Activated naive CD4-positive, alpha-beta T cell treated with anti-CD3 and anti-CD28 coated beads, Interleukin-2, amount 50 U/mL, for 24 hours (primary cell): ENCODE data around the gene SLC10A4.
"Not testable (repeated sequence)": the region's sequence is repeated elsewhere in the genome, so short reads cannot be mapped to it uniquely, and the experiment has no call there.

Experiments used
- H3K27ac Mint-ChIP-seq: one replicate; pipeline ENCODE4 v1.8.0; 2021; ENCODE audit warnings: mild to moderate bottlenecking, mixed read lengths
- H3K27me3 Mint-ChIP-seq: one replicate; pipeline ENCODE4 v1.8.0; 2021; ENCODE audit warnings: mixed read lengths
- H3K36me3 Mint-ChIP-seq: one replicate; pipeline ENCODE4 v1.8.0; 2021; ENCODE audit warnings: mixed read lengths
- H3K4me1 Mint-ChIP-seq: one replicate; pipeline ENCODE4 v1.8.0; 2021; ENCODE audit warnings: mixed read lengths
- H3K4me3 Mint-ChIP-seq: one replicate; pipeline ENCODE4 v1.8.0; 2021; ENCODE audit warnings: mild to moderate bottlenecking, mixed read lengths
- H3K9me3 Mint-ChIP-seq: one replicate; pipeline ENCODE4 v1.8.0; 2021; ENCODE audit warnings: mixed read lengths

The SLC10A4 gene

GRCh38 chr4:48483006-48483776 is at the start of gene SLC10A4:
SLC10A4 (plus strand) TSS chr4:48483343; CDS start chr4:48483562, 219 bp downstream.
- Mint-ChIP-seq H3K27ac (no peak within 1 kb of the TSS), H3K36me3 (no peaks in the 10 kb centered on the region)

GRCh38 chr4:48436318-48436717 is 46.8 kb upstream of the SLC10A4 start:
- H3K36me3 Mint-ChIP-seq = no peaks in the 10 kb centered on the region
- H3K4me3 Mint-ChIP-seq = no peak overlapping the region
- no peaks in the 10 kb centered on the region for H3K27me3 Mint-ChIP-seq
- peaks cover 8% of the 10 kb centered on the region for H3K4me1 Mint-ChIP-seq
- H3K9me3 Mint-ChIP-seq = no peaks in the 10 kb centered on the region
- H3K27ac Mint-ChIP-seq = no peak overlapping the region

More at GRCh38 chr4:48483006-48483776, at the start of gene SLC10A4:
- peaks cover 17% of the 10 kb centered on the region for H3K4me1 Mint-ChIP-seq
- peak within 1 kb of the TSS; percentile 81 for H3K4me3 Mint-ChIP-seq
- H3K27me3 Mint-ChIP-seq = peaks cover 50% of the 10 kb centered on the region
- no peaks in the 10 kb centered on the region for H3K9me3 Mint-ChIP-seq

GRCh38 chr4:48439988-48440387 is 43.2 kb upstream of the SLC10A4 start:
- Mint-ChIP-seq H3K27ac (no peak overlapping the region), H3K27me3 (no peaks in the 10 kb centered on the region), H3K9me3 (no peaks in the 10 kb centered on the region), H3K36me3 (no peaks in the 10 kb centered on the region), H3K4me1 (no peaks in the 10 kb centered on the region), H3K4me3 (no peak overlapping the region)

GRCh38 chr4:48440914-48441313 is 42.2 kb upstream of the SLC10A4 start:
- not testable (repeated sequence) for H3K36me3 Mint-ChIP-seq, H3K4me1 Mint-ChIP-seq, H3K27me3 Mint-ChIP-seq, H3K4me3 Mint-ChIP-seq, H3K9me3 Mint-ChIP-seq
- peak overlapping the region; percentile 21 for H3K27ac Mint-ChIP-seq

- H3K27me3 Mint-ChIP-seq = peaks cover 3% of the 10 kb centered on the region
- H3K4me3 Mint-ChIP-seq = no peak overlapping the region
- no peak overlapping the region for H3K27ac Mint-ChIP-seq
- no peaks in the 10 kb centered on the region for H3K9me3 Mint-ChIP-seq
- H3K4me1 Mint-ChIP-seq = no peaks in the 10 kb centered on the region
- H3K36me3 Mint-ChIP-seq = no peaks in the 10 kb centered on the region
Measured at GRCh38 chr4:48445704-48446103, 37.4 kb upstream of the SLC10A4 start.

GRCh38 chr4:48446642-48447041 is 36.5 kb upstream of the SLC10A4 start:
- no peak overlapping the region for H3K27ac Mint-ChIP-seq
- H3K36me3 Mint-ChIP-seq = no peaks in the 10 kb centered on the region
- no peak overlapping the region for H3K4me3 Mint-ChIP-seq
- H3K9me3 Mint-ChIP-seq = no peaks in the 10 kb centered on the region
- no peaks in the 10 kb centered on the region for H3K4me1 Mint-ChIP-seq
- peaks cover 5% of the 10 kb centered on the region for H3K27me3 Mint-ChIP-seq

- Mint-ChIP-seq H3K36me3 (no peaks in the 10 kb centered on the region), H3K4me1 (no peaks in the 10 kb centered on the region)
Measured at GRCh38 chr4:48449151-48449550, 34.0 kb upstream of the SLC10A4 start.

DNA sequence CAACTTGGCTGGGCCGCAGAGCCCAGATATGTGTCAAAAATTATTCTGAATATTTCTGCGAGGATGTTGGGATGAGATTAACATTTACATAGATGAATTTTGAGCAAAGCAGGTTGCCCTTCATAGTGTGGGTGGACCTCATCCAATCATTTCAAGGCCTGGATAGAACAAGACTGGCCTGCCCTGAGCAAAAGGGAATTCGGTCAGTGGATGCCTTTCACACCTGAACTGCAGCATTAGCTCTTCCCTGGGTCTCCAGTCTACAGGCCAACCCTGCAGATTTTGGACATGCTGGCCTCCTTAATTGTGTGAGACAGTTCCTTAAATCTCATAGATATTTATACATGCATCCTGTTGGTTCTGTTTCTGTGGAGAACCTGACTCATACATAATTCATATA is 32.4 kb upstream of the SLC10A4 start:
- Mint-ChIP-seq H3K9me3 (peaks cover 4% of the 10 kb centered on the region), H3K4me1 (no peaks in the 10 kb centered on the region), H3K27me3 (peaks cover 5% of the 10 kb centered on the region), H3K27ac (no peak overlapping the region), H3K4me3 (no peak overlapping the region), H3K36me3 (peaks cover 1% of the 10 kb centered on the region)

More at GRCh38 chr4:48449151-48449550, 34.0 kb upstream of the SLC10A4 start:
- Mint-ChIP-seq H3K9me3 (no peaks in the 10 kb centered on the region), H3K4me3 (no peak overlapping the region), H3K27ac (no peak overlapping the region), H3K27me3 (peaks cover 5% of the 10 kb centered on the region)

DNA sequence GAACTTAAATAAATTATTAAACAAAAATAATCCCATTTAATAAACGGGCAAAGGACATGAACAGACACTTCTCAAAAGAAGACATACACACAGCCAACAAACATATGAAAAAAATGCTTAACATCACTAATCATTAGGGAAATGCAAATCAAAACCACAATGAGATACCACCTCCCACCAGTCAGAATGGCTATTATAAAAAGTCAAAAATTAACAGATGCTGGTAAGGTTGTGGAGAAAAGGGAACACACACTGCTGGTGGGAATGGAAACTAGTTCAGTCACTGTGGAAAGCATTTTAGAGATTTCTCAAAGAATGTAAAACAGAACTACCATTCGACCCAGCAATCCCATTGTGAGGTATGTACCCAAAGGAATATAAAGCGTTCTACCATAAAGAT is 31.5 kb upstream of the SLC10A4 start:
- not testable (repeated sequence) for H3K27ac Mint-ChIP-seq, H3K4me1 Mint-ChIP-seq, H3K36me3 Mint-ChIP-seq, H3K4me3 Mint-ChIP-seq, H3K9me3 Mint-ChIP-seq, H3K27me3 Mint-ChIP-seq

DNA sequence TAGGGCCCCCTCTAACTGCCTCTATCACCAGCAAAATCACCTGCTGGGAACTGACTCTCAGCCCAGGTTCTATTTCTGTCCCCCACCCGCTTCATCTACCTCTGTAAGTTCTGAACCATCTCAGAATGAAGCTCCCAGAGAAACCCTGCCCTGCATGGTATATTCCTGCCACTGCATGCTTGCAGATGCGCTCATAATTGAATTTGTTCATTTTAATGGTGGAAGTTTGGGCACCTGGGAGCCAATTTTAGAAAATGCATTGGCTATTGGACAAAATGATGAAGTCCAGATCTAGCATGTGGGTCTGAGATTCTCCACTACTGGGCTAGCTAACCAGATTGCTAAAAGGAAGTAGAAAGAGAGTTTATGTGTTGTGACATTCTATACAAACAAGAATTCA is 28.6 kb upstream of the SLC10A4 start:
- Mint-ChIP-seq H3K36me3 (peaks cover 1% of the 10 kb centered on the region), H3K4me1 (no peaks in the 10 kb centered on the region), H3K27ac (no peak overlapping the region), H3K27me3 (peaks cover 1% of the 10 kb centered on the region), H3K4me3 (no peak overlapping the region), H3K9me3 (peaks cover 6% of the 10 kb centered on the region)

- no peaks in the 10 kb centered on the region for H3K4me1 Mint-ChIP-seq
- H3K4me3 Mint-ChIP-seq = no peak overlapping the region
- no peaks in the 10 kb centered on the region for H3K27me3 Mint-ChIP-seq
Measured at GRCh38 chr4:48461000-48461399, 22.1 kb upstream of the SLC10A4 start.

GRCh38 chr4:48462363-48462762 is 20.8 kb upstream of the SLC10A4 start:
- Mint-ChIP-seq H3K9me3 (no peaks in the 10 kb centered on the region), H3K4me3 (no peak overlapping the region), H3K27me3 (no peaks in the 10 kb centered on the region), H3K27ac (no peak overlapping the region), H3K36me3 (no peaks in the 10 kb centered on the region), H3K4me1 (no peaks in the 10 kb centered on the region)

More at GRCh38 chr4:48461000-48461399, 22.1 kb upstream of the SLC10A4 start:
- H3K9me3 Mint-ChIP-seq = no peaks in the 10 kb centered on the region
- no peaks in the 10 kb centered on the region for H3K36me3 Mint-ChIP-seq
- H3K27ac Mint-ChIP-seq = no peak overlapping the region

DNA sequence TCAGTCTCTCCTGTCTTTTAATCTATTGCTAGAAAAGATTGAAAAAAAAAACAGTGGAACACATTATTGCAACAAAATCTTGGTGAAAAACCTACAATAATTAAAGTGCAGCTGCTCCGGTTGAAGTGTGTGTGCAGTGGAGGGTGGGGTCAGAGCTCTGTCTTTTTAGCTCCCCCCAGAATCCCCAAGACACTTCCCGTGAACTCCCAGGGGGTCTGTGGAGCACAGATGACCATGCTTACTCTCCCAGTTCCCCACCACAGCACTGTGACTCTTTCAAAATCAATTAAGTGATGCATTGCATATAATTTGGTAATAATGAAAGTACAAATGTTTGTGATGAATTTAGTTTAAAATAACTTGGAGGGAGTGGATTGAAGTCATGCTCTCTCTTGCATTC is 15.7 kb upstream of the SLC10A4 start:
- peaks cover 2% of the 10 kb centered on the region for H3K36me3 Mint-ChIP-seq
- H3K27ac Mint-ChIP-seq = no peak overlapping the region
- H3K4me1 Mint-ChIP-seq = no peaks in the 10 kb centered on the region
- H3K4me3 Mint-ChIP-seq = no peak overlapping the region
- no peaks in the 10 kb centered on the region for H3K9me3 Mint-ChIP-seq
- H3K27me3 Mint-ChIP-seq = no peaks in the 10 kb centered on the region

DNA sequence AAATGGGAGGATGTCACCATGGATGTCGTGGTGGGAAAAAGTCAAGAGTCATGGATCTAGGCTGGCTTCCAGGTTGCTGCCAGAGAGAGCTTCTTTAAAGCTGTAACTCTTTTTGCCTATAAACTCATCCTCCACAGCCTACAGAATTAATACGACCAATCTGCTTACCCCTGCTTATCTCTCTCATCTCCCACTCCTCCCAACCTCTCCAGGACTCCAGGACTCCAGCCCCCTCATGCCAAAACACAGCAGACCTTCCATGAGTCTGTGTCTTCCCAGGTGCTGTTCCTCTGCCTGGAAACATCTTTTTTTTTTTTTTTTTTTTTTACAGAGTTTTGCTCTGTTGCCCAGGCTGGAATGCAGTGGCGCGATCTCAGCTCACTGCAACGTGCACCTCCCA is 15.3 kb upstream of the SLC10A4 start:
- Mint-ChIP-seq H3K4me1 (no peaks in the 10 kb centered on the region), H3K9me3 (no peaks in the 10 kb centered on the region), H3K36me3 (peaks cover 2% of the 10 kb centered on the region), H3K4me3 (no peak overlapping the region), H3K27ac (no peak overlapping the region), H3K27me3 (no peaks in the 10 kb centered on the region)

- H3K9me3 Mint-ChIP-seq = no peaks in the 10 kb centered on the region
- H3K4me1 Mint-ChIP-seq = no peaks in the 10 kb centered on the region
- no peak overlapping the region for H3K27ac Mint-ChIP-seq
- no peaks in the 10 kb centered on the region for H3K27me3 Mint-ChIP-seq
- no peak overlapping the region for H3K4me3 Mint-ChIP-seq
- H3K36me3 Mint-ChIP-seq = peaks cover 2% of the 10 kb centered on the region
Measured at GRCh38 chr4:48470137-48470536, 13.0 kb upstream of the SLC10A4 start.

GRCh38 chr4:48470570-48470969 is 12.6 kb upstream of the SLC10A4 start:
- H3K36me3 Mint-ChIP-seq = peaks cover 2% of the 10 kb centered on the region
- no peak overlapping the region for H3K27ac Mint-ChIP-seq
- H3K27me3 Mint-ChIP-seq = no peaks in the 10 kb centered on the region
- H3K9me3 Mint-ChIP-seq = no peaks in the 10 kb centered on the region
- no peak overlapping the region for H3K4me3 Mint-ChIP-seq
- no peaks in the 10 kb centered on the region for H3K4me1 Mint-ChIP-seq

DNA sequence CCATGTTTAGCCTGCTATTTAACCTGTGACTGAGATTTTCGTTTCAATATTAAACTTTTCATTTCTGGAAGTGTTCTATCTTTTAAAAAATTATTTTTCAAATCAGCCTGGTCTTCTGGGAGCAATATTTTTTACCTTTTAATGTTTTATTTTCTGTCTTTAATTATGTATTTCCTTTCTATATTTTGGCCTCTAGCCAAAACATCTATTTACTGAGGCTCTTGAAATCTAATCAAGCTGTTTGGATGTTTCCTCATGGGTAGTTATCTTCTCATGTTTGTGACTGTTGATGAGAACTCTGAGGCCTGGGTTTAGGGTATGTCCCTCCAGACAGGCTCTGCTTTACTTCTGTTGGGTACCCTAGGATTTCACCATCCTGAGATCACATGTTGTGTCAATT is 10.3 kb upstream of the SLC10A4 start:
- no peak overlapping the region for H3K27ac Mint-ChIP-seq
- no peaks in the 10 kb centered on the region for H3K27me3 Mint-ChIP-seq
- peaks cover 2% of the 10 kb centered on the region for H3K36me3 Mint-ChIP-seq
- H3K4me1 Mint-ChIP-seq = no peaks in the 10 kb centered on the region
- H3K4me3 Mint-ChIP-seq = no peak overlapping the region
- no peaks in the 10 kb centered on the region for H3K9me3 Mint-ChIP-seq
